ENCODE measurements around the gene ENO4. TPM values are rescaled to one million over a fixed set of nuclear protein-coding genes. Genes with fewer than 3 reads are reported as not detected.

The ENO4 gene
- polyA plus RNA-seq, 1 of the 3 experiments (the other 2 are of a cell fraction) = 0.36 TPM

GRCh38 chr10:116910910-116911309 lies 61.6 kb downstream of the ENO4 start:
- POLR2A ChIA-PET = no interaction called here

More at GRCh38 chr10:116910910-116911309, 61.6 kb downstream of the ENO4 start:
- Histone ChIP-seq H4K20me1 (ENCODE audit: insufficient read depth) (no peaks in the 10 kb centered on the region), H3K9ac (no peak overlapping the region), H3K36me3 (replicated peaks in 1 of 2; ENCODE audit: control insufficient read depth in 1 of 2, insufficient read depth in 2 of 2, low read length in 1 of 2) (peaks cover 33 to 34% of the 10 kb centered on the region in 2 experiments), H3K27ac (ENCODE audit: low read depth in 2 of 2, low read length in 1 of 2) (no peak overlapping the region), H3K27me3 (ENCODE audit: insufficient read depth) (no peaks in the 10 kb centered on the region), H3K79me2 (ENCODE audit: insufficient read depth) (no peaks in the 10 kb centered on the region), H3K9me3 (no peaks in the 10 kb centered on the region), H2AFZ (ENCODE audit: low read depth) (no peak overlapping the region), H3F3A (replicated peaks; ENCODE audit: insufficient read depth) (no peaks in the 10 kb centered on the region), H3K4me1 (ENCODE audit: control insufficient read depth in 1 of 2, insufficient read depth in 2 of 2, low read depth in 1 of 2, low read length in 1 of 2) (no peaks in the 10 kb centered on the region), H3K9me2 (no peaks in the 10 kb centered on the region), H3K4me3 (ENCODE audit: low read depth in 2 of 2, low read length in 1 of 2) (no peak overlapping the region), H3K4me2 (no peak overlapping the region)
- DNase-seq = no peak
- no peak for TF ChIP-seq MAX (IDR thresholded peaks at IDR 0.05; ENCODE audit: low read depth)
- no peak for TF ChIP-seq EZH2phosphoT487 (IDR thresholded peaks at IDR 0.05; ENCODE audit: borderline replicate concordance, low read depth)
- no peak for TF ChIP-seq USF1 (IDR thresholded peaks at IDR 0.05; ENCODE audit: borderline replicate concordance, low read depth)
- TF ChIP-seq GABPA (IDR thresholded peaks at IDR 0.05; ENCODE audit: low read depth) = no peak
- no peak for TF ChIP-seq POLR2AphosphoS5 (IDR thresholded peaks at IDR 0.05; ENCODE audit: low read depth, low read length)
- TF ChIP-seq REST (IDR thresholded peaks at IDR 0.05; ENCODE audit: low read depth, low read length) = no peak
- no peak for TF ChIP-seq MEF2A (IDR thresholded peaks at IDR 0.05; ENCODE audit: borderline replicate concordance, low read depth)
- TF ChIP-seq YY1 (IDR thresholded peaks at IDR 0.05; ENCODE audit: low read depth) = no peak
- no peak for TF ChIP-seq RCOR1 (IDR thresholded peaks at IDR 0.05; ENCODE audit: low read length)
- no peak for TF ChIP-seq JUND (IDR thresholded peaks at IDR 0.05)
- no peak for TF ChIP-seq RAD21 (IDR thresholded peaks at IDR 0.05; ENCODE audit: low read length)
- no peak for TF ChIP-seq RXRA (IDR thresholded peaks at IDR 0.05; ENCODE audit: borderline replicate concordance, low read depth)
- TF ChIP-seq MXI1 (IDR thresholded peaks at IDR 0.05; ENCODE audit: low read depth, low read length) = no peak
- no peak for TF ChIP-seq SIN3A (IDR thresholded peaks at IDR 0.05; ENCODE audit: borderline replicate concordance, low read depth, low read length)
- TF ChIP-seq RFX5 (IDR thresholded peaks at IDR 0.05; ENCODE audit: low read length) = no peak
- TF ChIP-seq NRF1 (IDR thresholded peaks at IDR 0.05; ENCODE audit: low read depth, low read length) = no peak
- CTCF ChIA-PET = interaction anchor here (0.6 to 1.2 kb wide), 3 partner anchors 255 to 977 kb away, joined by 3 read pairs; no protein-coding TSS in a partner anchor
- 100% methylated on average over 3 of the region's 3 CpGs for WGBS (ENCODE audit: low lambda C conversion rate)
